Keratinocyte (primary cell): ENCODE results near the gene KATNB1. TPM values are rescaled to one million over a fixed set of nuclear protein-coding genes. Genes with fewer than 3 reads are reported as not detected.

Experiments used
- DNase-seq: peaks from one replicate; pipeline ENCODE4 v3.0.0-alpha.2; 2011; ENCODE audit warnings: low read depth, missing footprints, low spot score
- FAIRE-seq: peaks from 2 replicates; lab custom pipeline; 2011; peaks lifted over from hg19 to GRCh38; lab: Jason Lieb, UNC
- H2AFZ ChIP-seq: 2 replicates; pipeline ENCODE4 v1.6.0; 2012; ENCODE audit warnings: low read length, control low read depth, inconsistent platforms; ENCODE audit not compliant: control insufficient read depth
- H3K27ac ChIP-seq: 2 replicates; pipeline ENCODE4 v1.5.1; 2011; ENCODE audit warnings: low read length; ENCODE audit not compliant: control insufficient read depth, insufficient read depth
- H3K27me3 ChIP-seq: 3 replicates; pipeline ENCODE4 v1.6.0; 2011; ENCODE audit warnings: low read length; ENCODE audit not compliant: control insufficient read depth, insufficient read depth; ENCODE audit errors: extremely low read depth
- H3K36me3 ChIP-seq, 2 experiments: 2 replicates in 1 of 2; 3 replicates in 1 of 2; pipeline ENCODE4 v1.5.1; 2011; ENCODE audit warnings: low read length in 2 of 2, mild to moderate bottlenecking in 1 of 2; ENCODE audit not compliant: control insufficient read depth in 2 of 2, insufficient read depth in 2 of 2; ENCODE audit errors: extremely low read depth in 1 of 2
- H3K4me1 ChIP-seq: 3 replicates; pipeline ENCODE4 v1.5.1; 2011; ENCODE audit warnings: low read length; ENCODE audit not compliant: control insufficient read depth, insufficient read depth; ENCODE audit errors: extremely low read depth
- H3K4me2 ChIP-seq: 3 replicates; pipeline ENCODE4 v1.6.0; 2011; ENCODE audit warnings: low read depth, low read length; ENCODE audit not compliant: control insufficient read depth, insufficient read depth; ENCODE audit errors: extremely low read depth
- H3K4me3 ChIP-seq, 3 experiments: fragments of 200-600 bp in 1 of 3; sonication (generic) in 1 of 3; 2 replicates in 2 of 3; 3 replicates in 1 of 3; pipeline ENCODE4 v1.5.1; 2011 to 2016; ENCODE audit warnings: low read length in 3 of 3, mild to moderate bottlenecking in 3 of 3, control low read depth in 2 of 3, inconsistent platforms in 1 of 3, low read depth in 1 of 3, mixed read lengths in 1 of 3, mixed run types in 1 of 3, moderate library complexity in 1 of 3; ENCODE audit not compliant: control insufficient read depth in 2 of 3, insufficient read depth in 2 of 3; ENCODE audit errors: extremely low read depth in 1 of 3
- H3K79me2 ChIP-seq: 2 replicates; pipeline ENCODE4 v1.6.0; 2012; ENCODE audit warnings: low read length; ENCODE audit not compliant: control insufficient read depth, insufficient read depth
- H3K9ac ChIP-seq: 3 replicates; pipeline ENCODE4 v1.6.0; 2011; ENCODE audit warnings: low read length; ENCODE audit not compliant: control insufficient read depth, insufficient read depth; ENCODE audit errors: extremely low read depth
- H3K9me1 ChIP-seq: 3 replicates; pipeline ENCODE4 v1.6.0; 2011; ENCODE audit warnings: low read length; ENCODE audit not compliant: control insufficient read depth, insufficient read depth; ENCODE audit errors: extremely low read depth
- H3K9me3 ChIP-seq: 2 replicates; pipeline ENCODE4 v1.5.1; 2012; ENCODE audit warnings: low read depth, low read length; ENCODE audit not compliant: control insufficient read depth
- H4K20me1 ChIP-seq: 3 replicates; pipeline ENCODE4 v1.6.0; 2011; ENCODE audit warnings: low read length; ENCODE audit not compliant: control insufficient read depth, insufficient read depth; ENCODE audit errors: extremely low read depth
- CTCF ChIP-seq, 3 experiments: IDR thresholded peaks in 1 of 3; conservative IDR thresholded peaks in 1 of 3; optimal IDR thresholded peaks in 1 of 3; 2 replicates in 2 of 3; 3 replicates in 1 of 3; pipeline versions ENCODE3 to v1.5.1; 2011; ENCODE audit warnings: low read length in 3 of 3, mild to moderate bottlenecking in 3 of 3, moderate library complexity in 2 of 3, control low read depth in 1 of 3, inconsistent platforms in 1 of 3; ENCODE audit not compliant: insufficient read depth in 2 of 3; ENCODE audit errors: extremely low read depth in 1 of 3
- EZH2 ChIP-seq: IDR thresholded peaks from one replicate; pipeline ENCODE4 v1.6.1; 2012; ENCODE audit warnings: inconsistent platforms, mild to moderate bottlenecking, low read length, moderate library complexity
- dilution Hi-C: fragments of 300-500 bp; cut with MboI; formaldehyde crosslinking; loops from one replicate; pipeline ENCODE4 v1.7.0; 2020; ENCODE audit warnings: low sequenced_read_pairs; ENCODE audit not compliant: extremely low pct_ligation_motif_present
- polyA plus RNA-seq, 5 experiments: library from polyadenylated mRNA; depleted of rRNA in 3 of 5; stranded (reverse) in 3 of 5; stranded (forward) in 1 of 5; unstranded in 1 of 5; fragments of >200 nt; gene quantifications; 1 replicate in 1 of 5; 2 replicates in 3 of 5; 3 replicates in 1 of 5; pipeline versions ENCODE4 v1.2.1 to v1.2.3, GENCODE V29; 2011 to 2012; ENCODE audit warnings: missing spikeins in 2 of 5, low read depth in 1 of 5, low replicate concordance in 1 of 5

The KATNB1 gene
- polyA plus RNA-seq, 1 donor (not counting 4 experiments of a cell fraction or from before 2014, with no cell fraction given), result 18.9 TPM

- TF ChIP-seq EZH2 (no peak), CTCF (optimal IDR thresholded peaks at IDR 0.05 in 1 of 3, IDR thresholded peaks at IDR 0.05 in 1 of 3, conservative IDR thresholded peaks at IDR 0.05 in 1 of 3; ENCODE audit: extremely low read depth in 1 of 3, insufficient read depth in 2 of 3, low read length in 3 of 3) (no peak)
- Histone ChIP-seq H4K20me1 (no peaks in the 10 kb centered on the region), H3K9me1 (no peaks in the 10 kb centered on the region), H3K9me3 (no peaks in the 10 kb centered on the region), H3K36me3 (no peaks in the 10 kb centered on the region), H3K4me2 (no peak overlapping the region), H3K27ac (no peak overlapping the region), H3K4me3 (no peak overlapping the region), H3K79me2 (no peaks in the 10 kb centered on the region), H2AFZ (no peak overlapping the region), H3K4me1 (no peaks in the 10 kb centered on the region), H3K9ac (no peak overlapping the region), H3K27me3 (no peaks in the 10 kb centered on the region)
- FAIRE-seq, result no peak
- DNase-seq, result no peak
- dilution Hi-C loops, result no loop called here
Observed at GRCh38 chr16:57690782-57691471, 44.6 kb upstream of the KATNB1 start.

GRCh38 chr16:57692636-57693035 lies 42.9 kb upstream of the KATNB1 start:
- Histone ChIP-seq H2AFZ (no peak overlapping the region), H3K4me2 (no peak overlapping the region), H3K27me3 (no peaks in the 10 kb centered on the region), H3K4me3 (no peak overlapping the region), H3K9me1 (no peaks in the 10 kb centered on the region), H4K20me1 (no peaks in the 10 kb centered on the region), H3K36me3 (no peaks in the 10 kb centered on the region), H3K27ac (no peak overlapping the region), H3K9me3 (no peaks in the 10 kb centered on the region), H3K79me2 (no peaks in the 10 kb centered on the region), H3K9ac (no peak overlapping the region), H3K4me1 (no peaks in the 10 kb centered on the region)
- dilution Hi-C loops, result no loop called here
- FAIRE-seq (no peak), DNase-seq (no peak)
- no peak for TF ChIP-seq CTCF (optimal IDR thresholded peaks at IDR 0.05 in 1 of 3, IDR thresholded peaks at IDR 0.05 in 1 of 3, conservative IDR thresholded peaks at IDR 0.05 in 1 of 3; ENCODE audit: extremely low read depth in 1 of 3, insufficient read depth in 2 of 3, low read length in 3 of 3)
- TF ChIP-seq EZH2, result no peak
